Activated CD8-positive, alpha-beta memory T cell treated with anti-CD3 and anti-CD28 coated beads for 1 hour (primary cell): ENCODE data around the gene PACRG.

Source experiments
- DNase-seq, 2 donors: peaks; one replicate each; pipeline ENCODE4 v3.0.0-alpha.2; 2020; ENCODE audit warnings: low read depth in 1 of 2; ENCODE audit errors: extremely low read depth in 1 of 2

Gene PACRG

GRCh38 chr6:163165922-163166321 is 438.1 kb downstream of the PACRG start:
- no peak for DNase-seq

DNA sequence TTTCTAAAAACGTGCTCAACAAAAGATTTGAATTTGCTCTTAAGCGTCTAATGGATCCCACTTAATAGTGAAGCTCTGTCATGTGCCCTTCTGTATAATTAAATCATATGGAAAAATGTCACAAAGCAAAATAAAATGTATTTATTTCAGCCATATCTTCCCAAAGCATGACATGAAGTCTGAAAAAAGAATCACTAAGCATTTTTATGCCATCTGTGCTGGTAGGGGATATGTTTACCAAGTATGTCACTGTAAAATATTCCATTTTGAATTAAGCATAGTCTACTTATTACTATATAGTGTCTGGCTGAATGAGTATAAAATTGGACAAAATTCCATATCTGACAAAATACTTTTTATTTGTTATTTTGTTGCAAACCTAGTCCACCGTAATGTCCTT is 438.7 kb downstream of the PACRG start:
- no peak for DNase-seq

GRCh38 chr6:163169521-163169920 is 441.7 kb downstream of the PACRG start:
- DNase-seq: no peak

GRCh38 chr6:163170294-163170883 is 442.6 kb downstream of the PACRG start:
- DNase-seq: no peak

GRCh38 chr6:163173741-163174140 is 446.0 kb downstream of the PACRG start:
- no peak for DNase-seq

DNA sequence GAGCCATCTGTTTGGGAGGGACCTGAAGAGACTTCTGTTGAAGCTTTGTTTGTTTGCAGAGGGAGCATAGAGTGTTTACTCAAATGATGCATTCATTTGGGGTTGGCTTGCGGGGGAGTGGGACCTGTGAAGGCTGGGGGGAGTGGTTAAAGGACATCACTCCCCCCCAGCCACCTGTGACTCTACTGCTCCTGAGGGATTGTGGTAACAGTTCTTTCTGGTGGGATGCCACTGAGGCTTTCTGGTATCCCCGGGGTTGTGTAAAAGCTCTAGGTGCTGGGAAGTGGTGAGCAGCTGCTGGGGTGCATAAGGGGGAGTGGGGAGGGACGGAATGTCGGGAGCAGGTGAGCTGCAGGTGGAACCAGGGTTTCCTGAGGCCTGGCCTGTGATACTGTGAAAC is 447.5 kb downstream of the PACRG start:
- DNase-seq: no peak

- no peak for DNase-seq
Observed at GRCh38 chr6:163176097-163176496, 448.3 kb downstream of the PACRG start.

DNA sequence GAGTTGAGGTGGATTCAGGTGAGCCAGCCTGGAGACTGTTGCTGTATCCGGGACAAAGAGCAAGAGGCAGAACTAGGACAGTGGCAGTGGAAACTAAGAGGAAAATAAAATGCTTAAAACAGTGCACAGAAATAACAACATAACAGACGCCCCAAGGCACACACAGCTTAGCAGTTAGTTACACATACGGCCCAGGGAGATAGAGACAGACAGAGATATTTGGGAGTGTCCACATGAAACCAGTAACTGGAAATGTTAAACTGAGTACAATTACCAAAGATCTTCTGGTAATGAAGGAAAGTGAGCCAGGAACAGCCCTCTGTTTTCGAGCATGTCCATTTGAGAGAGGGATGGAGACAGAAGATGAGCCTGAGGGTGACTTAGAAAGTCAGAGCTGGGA is 449.2 kb downstream of the PACRG start:
- DNase-seq: no peak

- no peak for DNase-seq
Observed at GRCh38 chr6:163177892-163178420, 450.2 kb downstream of the PACRG start.

GRCh38 chr6:163179061-163179460 is 451.3 kb downstream of the PACRG start:
- DNase-seq: no peak

DNA sequence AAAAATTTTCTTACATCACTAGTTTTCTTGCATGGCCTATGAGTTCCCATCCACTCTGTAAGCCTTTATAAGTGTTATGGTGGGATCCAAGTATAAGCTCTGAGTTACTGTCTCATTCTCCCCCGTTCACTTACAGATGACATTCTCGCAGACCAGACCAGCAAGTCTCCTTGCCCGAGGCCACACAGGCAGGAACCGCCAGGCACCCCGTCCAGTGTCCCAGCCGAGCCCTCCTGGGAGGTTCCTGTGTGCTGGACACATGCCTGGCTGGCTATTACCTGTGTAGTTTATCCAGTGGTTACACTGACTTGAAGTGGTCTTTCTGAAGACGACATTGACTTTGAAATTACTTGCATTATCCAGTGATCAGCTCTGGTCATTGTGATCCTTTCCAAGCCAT is 451.9 kb downstream of the PACRG start:
- DNase-seq: no peak

- no peak for DNase-seq
Observed at GRCh38 chr6:163180874-163181541, 453.2 kb downstream of the PACRG start.

- DNase-seq: no peak
Observed at GRCh38 chr6:163181666-163182180, 453.9 kb downstream of the PACRG start.

GRCh38 chr6:163182696-163183095 is 454.9 kb downstream of the PACRG start:
- no peak for DNase-seq

DNA sequence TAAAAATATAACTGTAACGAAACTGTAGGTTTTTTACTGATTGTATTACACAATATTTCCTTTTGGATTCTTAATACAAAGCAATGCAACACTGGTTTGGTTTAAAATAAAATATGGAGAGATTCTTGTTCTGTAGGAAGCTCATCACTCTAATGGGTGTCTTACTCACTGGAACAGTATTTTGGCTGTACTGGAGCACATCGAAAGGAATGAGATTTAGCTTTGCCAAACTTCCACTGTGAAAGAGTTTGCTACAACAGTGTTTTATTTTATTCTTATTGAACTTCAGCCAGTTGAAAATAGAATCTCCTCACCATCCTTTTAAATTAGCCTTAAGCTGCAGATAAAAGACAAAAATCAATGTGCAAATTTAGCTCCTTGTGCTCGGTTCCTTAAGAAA is 456.0 kb downstream of the PACRG start:
- DNase-seq: no peak

- DNase-seq: no peak
Observed at GRCh38 chr6:163185744-163186143, 458.0 kb downstream of the PACRG start.

GRCh38 chr6:163186527-163186926 is 458.8 kb downstream of the PACRG start:
- DNase-seq: no peak

DNA sequence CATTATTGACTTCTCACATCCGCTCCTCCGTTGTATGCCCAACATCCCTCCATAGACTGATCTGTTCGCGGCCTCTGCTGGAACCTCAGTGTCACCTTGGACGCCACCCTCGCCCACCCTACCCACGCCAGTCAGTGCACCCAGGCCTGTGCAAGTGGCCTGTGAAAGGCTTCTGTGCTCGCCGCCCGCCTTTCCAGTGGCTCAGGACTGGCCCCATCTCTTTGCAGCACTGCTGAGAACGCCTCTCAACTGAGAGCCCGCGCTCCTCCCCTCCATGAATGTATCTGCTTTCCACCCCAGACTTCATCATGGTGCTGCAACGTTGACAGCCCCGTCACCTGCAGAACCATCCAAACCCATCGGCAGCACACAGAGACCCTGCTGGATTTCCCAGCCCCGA is 459.4 kb downstream of the PACRG start:
- DNase-seq: no peak

DNA sequence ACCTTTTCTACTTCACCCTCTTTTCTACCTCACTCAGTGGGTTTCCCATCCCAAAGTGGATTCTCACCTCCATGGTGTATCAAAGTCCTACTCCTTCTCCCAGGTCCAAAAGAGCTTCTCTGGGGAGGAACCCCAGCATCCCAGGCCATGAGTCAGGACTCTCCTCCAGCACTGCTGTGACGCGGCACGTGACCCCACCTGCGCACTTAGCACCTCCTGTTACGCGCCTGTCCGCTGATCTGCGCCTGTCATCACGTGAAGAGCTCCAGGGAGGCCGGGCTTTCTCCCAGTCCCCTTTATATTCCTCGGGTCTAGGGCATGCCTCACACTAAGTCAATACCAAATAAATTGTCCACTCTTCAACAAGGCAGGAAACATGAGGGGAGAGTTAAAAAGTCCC is 459.8 kb downstream of the PACRG start:
- no peak for DNase-seq

- no peak for DNase-seq
Observed at GRCh38 chr6:163188746-163189145, 461.0 kb downstream of the PACRG start.

DNA sequence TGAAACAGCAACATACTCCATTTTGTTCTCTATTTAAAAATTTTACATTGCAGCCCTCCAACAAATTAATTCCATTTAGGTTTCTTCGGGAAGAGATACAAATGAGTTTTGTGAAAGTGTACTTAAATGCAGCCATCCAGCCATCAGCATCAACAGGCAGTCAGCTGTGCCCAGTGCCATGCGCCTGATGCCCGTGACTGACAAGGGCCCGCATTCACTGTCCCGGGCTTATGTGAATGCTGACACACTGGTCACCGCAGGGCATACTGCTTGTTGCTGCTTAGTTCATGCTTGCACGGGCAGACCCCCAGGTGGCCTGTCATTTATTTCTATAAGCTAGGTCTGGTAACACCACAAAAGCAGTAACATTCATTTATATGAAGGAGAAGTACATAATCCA is 461.8 kb downstream of the PACRG start:
- DNase-seq: no peak

DNA sequence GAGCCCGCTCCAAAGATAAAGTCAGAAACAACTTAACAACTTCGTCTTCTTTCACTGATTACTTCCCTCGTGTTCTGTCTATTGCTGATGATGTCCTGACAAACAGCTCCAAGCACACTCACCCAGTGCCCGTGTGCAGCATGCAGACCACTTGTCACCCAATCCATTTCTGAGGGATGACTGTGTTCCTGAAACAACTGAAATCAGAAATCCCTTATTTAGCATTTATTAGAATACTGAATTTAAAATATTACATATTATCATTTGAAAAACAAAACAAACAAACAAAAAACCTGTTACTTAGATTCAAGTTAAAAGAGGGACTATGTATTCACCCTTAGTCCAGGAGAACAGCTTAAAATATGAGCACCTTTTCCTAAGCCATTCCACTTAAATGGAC is 463.0 kb downstream of the PACRG start:
- no peak for DNase-seq
